Glutamatergic neuron (in vitro differentiated cells): ENCODE measurements around the gene TFAP2B. TPM values are rescaled to one million over a fixed set of nuclear protein-coding genes. Genes with fewer than 3 reads are reported as not detected.

Experiments
- DNase-seq: peaks from one replicate; pipeline ENCODE4 v3.0.0; 2022
- H3K27ac Mint-ChIP-seq: one replicate; pipeline ENCODE4 v1.8.0; 2020; ENCODE audit warnings: mild to moderate bottlenecking, mixed read lengths, inconsistent platforms; ENCODE audit not compliant: unreplicated experiment
- H3K27me3 Mint-ChIP-seq: one replicate; pipeline ENCODE4 v1.8.0; 2020; ENCODE audit warnings: mild to moderate bottlenecking, moderate library complexity, mixed read lengths, inconsistent platforms; ENCODE audit not compliant: unreplicated experiment
- H3K36me3 Mint-ChIP-seq: one replicate; pipeline ENCODE4 v1.8.0; 2020; ENCODE audit warnings: mild to moderate bottlenecking, mixed read lengths, inconsistent platforms; ENCODE audit not compliant: unreplicated experiment
- H3K4me1 Mint-ChIP-seq: one replicate; pipeline ENCODE4 v1.8.0; 2020; ENCODE audit warnings: mild to moderate bottlenecking, low read depth, mixed read lengths, inconsistent platforms; ENCODE audit not compliant: unreplicated experiment
- H3K4me3 Mint-ChIP-seq: one replicate; pipeline ENCODE4 v1.8.0; 2020; ENCODE audit warnings: mild to moderate bottlenecking, mixed read lengths, inconsistent platforms; ENCODE audit not compliant: unreplicated experiment
- H3K9me3 Mint-ChIP-seq: one replicate; pipeline ENCODE4 v1.8.0; 2020; ENCODE audit warnings: mild to moderate bottlenecking, moderate library complexity, mixed read lengths, inconsistent platforms; ENCODE audit not compliant: unreplicated experiment
- total RNA-seq: library from RNA; stranded (reverse); fragmentation: NEBNext Ultra II Directional; extraction: Animal tissue kit (Norgen Biotek cat#: 25700); gene quantifications from one replicate; pipeline ENCODE4 v1.2.1, GENCODE V29; 2021; ENCODE audit not compliant: unreplicated experiment
- TF ChIP-seq, protein P1 (sequence below): fragments of 200-600 bp; sonication (generic); IDR thresholded peaks from one replicate; pipeline ENCODE4 v1.5.0; 2021; ENCODE audit not compliant: partially characterized antibody, unreplicated experiment

The TFAP2B gene
- total RNA-seq, 1 donor from 2014 or later = not detected

DNA sequence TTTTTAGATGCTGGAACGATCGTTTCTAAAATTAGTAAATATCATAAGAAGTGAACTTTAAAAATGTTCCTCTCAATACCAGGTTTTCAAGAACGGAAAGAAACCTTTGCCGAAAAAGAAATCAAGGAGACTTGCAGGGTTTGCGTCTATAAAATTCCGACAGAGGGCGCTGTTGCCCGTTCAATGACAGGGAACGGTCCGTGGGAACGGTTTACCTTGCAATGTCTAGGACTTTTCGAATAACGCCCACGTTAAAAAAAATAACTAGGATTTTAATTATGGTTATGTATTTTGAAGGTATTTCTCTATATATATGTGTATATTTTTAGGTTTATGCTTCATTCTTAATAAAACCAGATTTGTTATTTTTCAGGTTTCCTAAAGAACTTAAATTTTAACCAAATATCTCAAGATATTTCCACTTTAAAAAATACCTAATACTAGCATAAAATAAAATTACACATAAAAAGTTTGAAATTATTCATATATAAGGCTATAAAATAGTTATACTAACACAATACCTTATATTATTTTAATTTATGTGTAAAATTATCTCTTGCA is 2.5 kb upstream of the TFAP2B start:
- Mint-ChIP-seq H3K27ac (no peak overlapping the region), H3K4me3 (peak overlapping the region; percentile 30), H3K27me3 (peaks cover 27% of the 10 kb centered on the region), H3K9me3 (peaks cover 13% of the 10 kb centered on the region), H3K36me3 (no peaks in the 10 kb centered on the region), H3K4me1 (no peaks in the 10 kb centered on the region)
- DNase-seq = peak; percentile 82
- TF ChIP-seq, protein P1, sequence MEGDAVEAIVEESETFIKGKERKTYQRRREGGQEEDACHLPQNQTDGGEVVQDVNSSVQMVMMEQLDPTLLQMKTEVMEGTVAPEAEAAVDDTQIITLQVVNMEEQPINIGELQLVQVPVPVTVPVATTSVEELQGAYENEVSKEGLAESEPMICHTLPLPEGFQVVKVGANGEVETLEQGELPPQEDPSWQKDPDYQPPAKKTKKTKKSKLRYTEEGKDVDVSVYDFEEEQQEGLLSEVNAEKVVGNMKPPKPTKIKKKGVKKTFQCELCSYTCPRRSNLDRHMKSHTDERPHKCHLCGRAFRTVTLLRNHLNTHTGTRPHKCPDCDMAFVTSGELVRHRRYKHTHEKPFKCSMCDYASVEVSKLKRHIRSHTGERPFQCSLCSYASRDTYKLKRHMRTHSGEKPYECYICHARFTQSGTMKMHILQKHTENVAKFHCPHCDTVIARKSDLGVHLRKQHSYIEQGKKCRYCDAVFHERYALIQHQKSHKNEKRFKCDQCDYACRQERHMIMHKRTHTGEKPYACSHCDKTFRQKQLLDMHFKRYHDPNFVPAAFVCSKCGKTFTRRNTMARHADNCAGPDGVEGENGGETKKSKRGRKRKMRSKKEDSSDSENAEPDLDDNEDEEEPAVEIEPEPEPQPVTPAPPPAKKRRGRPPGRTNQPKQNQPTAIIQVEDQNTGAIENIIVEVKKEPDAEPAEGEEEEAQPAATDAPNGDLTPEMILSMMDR = peak; percentile 95

DNA sequence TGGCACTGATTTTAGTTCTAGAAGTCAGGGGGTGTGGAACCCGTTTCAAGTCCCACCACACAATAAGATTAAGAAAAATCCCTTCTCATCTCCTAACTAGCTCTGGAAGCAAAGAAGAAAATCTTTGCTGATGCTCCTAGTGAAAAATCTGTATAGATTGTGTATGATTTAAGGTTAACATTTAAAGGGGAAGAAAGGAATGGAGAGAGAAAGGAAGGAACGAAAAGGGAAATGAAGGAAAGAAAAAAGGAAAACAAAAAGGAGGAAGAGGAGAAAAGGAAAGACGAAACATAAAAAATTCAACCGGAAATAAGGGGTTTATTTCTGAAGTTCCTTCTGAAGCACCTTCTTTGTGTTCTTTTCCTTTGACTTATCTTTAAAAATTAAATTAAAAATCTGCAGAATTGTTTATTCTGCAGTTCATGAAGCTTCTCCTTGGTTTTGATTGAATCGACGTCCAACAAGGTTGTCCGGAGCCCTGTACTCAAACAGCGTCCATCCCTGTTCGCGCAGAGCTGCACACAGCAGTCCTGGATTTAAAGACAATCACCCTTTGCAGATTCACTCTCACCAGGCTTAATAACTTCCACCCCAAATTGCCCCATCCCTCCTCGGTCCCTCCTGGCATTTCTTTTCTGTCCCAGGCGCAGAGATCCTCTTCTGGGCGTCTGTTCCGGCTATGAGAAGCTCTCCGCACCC is 1.6 kb upstream of the TFAP2B start:
- Mint-ChIP-seq H3K4me3 (no peak overlapping the region), H3K27ac (no peak overlapping the region), H3K9me3 (peaks cover 14% of the 10 kb centered on the region), H3K36me3 (peaks cover 1% of the 10 kb centered on the region), H3K27me3 (peaks cover 32% of the 10 kb centered on the region), H3K4me1 (peaks cover 1% of the 10 kb centered on the region)
- TF ChIP-seq, protein P1 = no peak
- DNase-seq = no peak

DNA sequence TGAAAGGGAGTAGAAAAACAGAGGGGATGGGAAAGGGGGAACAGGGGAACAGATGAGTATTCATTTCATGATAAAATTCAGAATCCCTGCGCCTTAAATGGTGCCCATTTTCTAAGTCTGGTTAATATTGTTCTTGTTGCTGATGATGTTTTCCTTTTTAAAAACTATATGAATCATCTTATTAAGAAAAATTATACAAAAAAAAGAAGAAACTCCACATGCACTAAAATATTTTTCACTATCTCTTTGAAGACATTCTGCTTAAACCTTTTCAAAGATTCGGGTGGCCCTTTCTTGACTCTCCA is 1.1 kb upstream of the TFAP2B start:
- peaks cover 36% of the 10 kb centered on the region for H3K27me3 Mint-ChIP-seq
- H3K36me3 Mint-ChIP-seq = peaks cover 3% of the 10 kb centered on the region
- H3K4me3 Mint-ChIP-seq = no peak overlapping the region
- H3K27ac Mint-ChIP-seq = no peak overlapping the region
- peaks cover 3% of the 10 kb centered on the region for H3K4me1 Mint-ChIP-seq
- no peak for DNase-seq
- H3K9me3 Mint-ChIP-seq = peaks cover 19% of the 10 kb centered on the region
- TF ChIP-seq, protein P1 = no peak

DNA sequence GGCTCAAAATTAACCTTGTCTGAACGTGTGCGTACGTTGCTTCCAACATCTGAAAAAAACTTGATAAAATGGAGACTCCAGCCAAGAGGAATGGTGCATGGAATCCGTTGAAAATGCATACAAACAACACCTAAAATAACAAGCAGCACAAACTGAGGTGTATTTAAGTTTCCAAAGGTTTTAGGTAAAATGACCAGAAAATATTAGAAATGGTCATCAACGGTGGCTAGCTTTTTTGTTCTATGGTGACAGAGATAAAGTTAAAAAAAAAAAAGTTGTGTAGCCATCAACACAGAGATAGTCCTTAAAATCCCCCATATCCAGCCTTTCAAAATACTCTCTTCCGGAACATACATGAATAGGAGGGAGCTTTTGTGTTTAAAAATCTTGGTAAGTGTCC is 651 bp upstream of the TFAP2B start:
- peaks cover 3% of the 10 kb centered on the region for H3K4me1 Mint-ChIP-seq
- peaks cover 3% of the 10 kb centered on the region for H3K36me3 Mint-ChIP-seq
- H3K27me3 Mint-ChIP-seq = peaks cover 37% of the 10 kb centered on the region
- no peak overlapping the region for H3K4me3 Mint-ChIP-seq
- DNase-seq = no peak
- H3K27ac Mint-ChIP-seq = no peak overlapping the region
- TF ChIP-seq, protein P1 = no peak
- peaks cover 19% of the 10 kb centered on the region for H3K9me3 Mint-ChIP-seq

DNA sequence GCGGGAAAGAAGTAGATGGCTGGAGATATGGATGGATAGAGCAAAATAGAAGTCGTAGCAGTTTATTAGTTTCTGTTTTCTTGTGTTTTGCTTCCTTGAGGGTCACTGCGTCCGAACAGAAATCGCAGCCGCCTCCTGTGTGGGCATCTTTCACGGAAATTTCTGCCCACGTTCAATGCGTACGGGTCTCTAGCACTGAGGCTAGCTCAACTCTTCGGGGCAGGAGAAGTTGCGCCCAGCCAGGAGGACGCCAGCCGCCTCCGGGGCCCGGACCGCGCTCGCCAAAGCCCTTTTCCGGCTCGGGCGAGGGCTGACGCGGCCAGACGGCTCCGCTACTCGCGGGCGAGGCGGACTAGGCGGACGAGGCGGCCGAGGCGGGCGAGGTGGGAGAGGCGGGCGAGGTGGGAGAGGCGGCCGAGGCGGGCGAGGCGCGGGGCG is 814 bp downstream of the TFAP2B start:
- DNase-seq = peak; percentile 56
- H3K36me3 Mint-ChIP-seq = peaks cover 3% of the 10 kb centered on the region
- H3K4me3 Mint-ChIP-seq = peak overlapping the region; percentile 28
- peaks cover 19% of the 10 kb centered on the region for H3K9me3 Mint-ChIP-seq
- H3K27ac Mint-ChIP-seq = no peak overlapping the region
- H3K27me3 Mint-ChIP-seq = peaks cover 45% of the 10 kb centered on the region
- TF ChIP-seq, protein P1 = no peak
- H3K4me1 Mint-ChIP-seq = peaks cover 3% of the 10 kb centered on the region
